K562 (cell line): ENCODE data around the gene TTLL11. TPM values are rescaled to one million over a fixed set of nuclear protein-coding genes. Genes with fewer than 3 reads are reported as not detected.

Source experiments
- ATAC-seq: fragments of 200-7000 bp; cut with Tn5 transposase; 3 replicates; pipeline ENCODE4 v1.9.1; 2020; ENCODE audit warnings: moderate library complexity
- BruUV-seq: library from RNA; stranded (reverse); fragments of 400-500 nt; replicated peaks from 2 replicates; lab custom pipeline; 2021; lab: Mats Ljungman, UMichigan
- CTCF ChIA-PET: fragments of 300-600 bp; formaldehyde crosslinking; extraction: SDS; loops from one replicate; lab custom pipeline; 2021; ENCODE audit warnings: low intra/inter-chr PET ratio; lab: Yijun Ruan, JAX
- POLR2A ChIA-PET: fragments of 300-600, 350-650 bp; sonication (Branson Sonifier 250); formaldehyde crosslinking; extraction: SDS; loops from one replicate; lab custom pipeline; 2021; ENCODE audit warnings: antibody characterized with exemption, inconsistent platforms; lab: Yijun Ruan, JAX
- DNase-seq, 4 experiments: peaks; one replicate each; pipeline versions ENCODE4 v3.0.0 to v3.0.0-alpha.2; 2011 to 2018; ENCODE audit warnings: low spot score in 3 of 4, mixed read lengths in 3 of 4; ENCODE audit errors: extremely low read depth in 1 of 4
- FAIRE-seq: peaks from 2 replicates; lab custom pipeline; 2011; peaks lifted over from hg19 to GRCh38; lab: Jason Lieb, UNC
- H2AFZ ChIP-seq: 2 replicates; pipeline ENCODE4 v1.6.0; 2011; ENCODE audit warnings: low read depth, low read length, control low read depth, inconsistent platforms
- H3K27ac ChIP-seq: fragments of 200-600 bp; 3 replicates; pipeline ENCODE4 v1.8.0; 2011; ENCODE audit warnings: low read depth, mild to moderate bottlenecking, control low read depth, inconsistent platforms, low read length, moderate library complexity, mixed read lengths; ENCODE audit errors: extremely low read depth
- H3K27me3 ChIP-seq, 2 experiments: fragments of 300-600 bp in 1 of 2; 2 replicates in 1 of 2; 3 replicates in 1 of 2; pipeline versions ENCODE4 v1.6.0 to v1.8.0; 2011; ENCODE audit warnings: inconsistent platforms in 2 of 2, low read length in 2 of 2, mild to moderate bottlenecking in 1 of 2, mixed read lengths in 1 of 2, moderate library complexity in 1 of 2; ENCODE audit not compliant: control insufficient read depth in 2 of 2, insufficient read depth in 2 of 2
- H3K36me3 ChIP-seq: fragments of 300-600 bp; 3 replicates; pipeline ENCODE4 v1.8.0; 2011; ENCODE audit warnings: mild to moderate bottlenecking, low read length, inconsistent platforms; ENCODE audit not compliant: control insufficient read depth, insufficient read depth
- H3K4me1 ChIP-seq, 2 experiments: fragments of 200-600 bp in 1 of 2; replicated peaks in 1 of 2; 2 replicates in 1 of 2; 3 replicates in 1 of 2; pipeline versions ENCODE4 v1.5.1 to v1.8.0; 2011; ENCODE audit warnings: inconsistent platforms in 2 of 2, low read length in 2 of 2, mild to moderate bottlenecking in 1 of 2, mixed read lengths in 1 of 2, moderate library complexity in 1 of 2; ENCODE audit not compliant: control insufficient read depth in 2 of 2, insufficient read depth in 2 of 2
- H3K4me2 ChIP-seq: 2 replicates; pipeline ENCODE4 v1.6.1; 2011; ENCODE audit warnings: low read length, control low read depth, inconsistent platforms, mixed read lengths; ENCODE audit not compliant: insufficient read depth
- H3K4me3 ChIP-seq: fragments of 200-600 bp; sonication (generic), shearing (Covaris generic); 2 replicates; pipeline ENCODE4 v1.5.1; 2016; ENCODE audit warnings: control low read depth, inconsistent platforms
- H3K79me2 ChIP-seq: fragments of 200-600 bp; 3 replicates; pipeline ENCODE4 v1.8.0; 2011; ENCODE audit warnings: low read length, inconsistent platforms; ENCODE audit not compliant: control insufficient read depth, insufficient read depth
- H3K9ac ChIP-seq, 2 experiments: 2 replicates each; pipeline versions ENCODE4 v1.6.0 to v1.6.1; 2011; ENCODE audit warnings: low read depth in 2 of 2, low read length in 2 of 2, control low read depth in 1 of 2, inconsistent platforms in 1 of 2, mild to moderate bottlenecking in 1 of 2, mixed read lengths in 1 of 2; ENCODE audit not compliant: insufficient read depth in 1 of 2
- H3K9me1 ChIP-seq: one replicate; pipeline ENCODE4 v1.6.0; 2011; ENCODE audit warnings: inconsistent platforms, mild to moderate bottlenecking, low read length, moderate library complexity; ENCODE audit not compliant: control insufficient read depth, insufficient read depth
- H3K9me3 ChIP-seq: replicated peaks from 2 replicates; pipeline ENCODE4 v1.5.1; 2011; ENCODE audit warnings: low read depth, low read length, inconsistent platforms; ENCODE audit not compliant: control insufficient read depth, insufficient read depth
- H4K20me1 ChIP-seq: replicated peaks from 2 replicates; pipeline ENCODE4 v1.6.1; 2011; ENCODE audit warnings: low read length, inconsistent platforms, mixed read lengths; ENCODE audit not compliant: control insufficient read depth, insufficient read depth
- ARID1B ChIP-seq: fragments of 450-650 bp; IDR thresholded peaks from 2 replicates; pipeline ENCODE4 v1.6.1; 2016; ENCODE audit warnings: antibody characterized with exemption, mild to moderate bottlenecking, inconsistent platforms
- CBFA2T3 ChIP-seq: fragments of 450-650 bp; IDR thresholded peaks from 2 replicates; pipeline ENCODE4 v1.6.1; 2017
- EZH2 ChIP-seq: IDR thresholded peaks from 2 replicates; pipeline ENCODE4 v1.6.1; 2012; ENCODE audit warnings: low read depth, mild to moderate bottlenecking, inconsistent platforms, low read length, borderline replicate concordance
- KAT2B ChIP-seq: IDR thresholded peaks from one replicate; pipeline ENCODE4 v1.6.1; 2012; ENCODE audit warnings: low read depth, mild to moderate bottlenecking, control low read depth, inconsistent platforms, low read length, moderate library complexity
- MEIS2 ChIP-seq: fragments of 450-650 bp; IDR thresholded peaks from 2 replicates; pipeline ENCODE4 v1.6.1; 2014; ENCODE audit warnings: mild to moderate bottlenecking; ENCODE audit not compliant: partially characterized antibody
- NELFE ChIP-seq: IDR thresholded peaks from 2 replicates; pipeline ENCODE4 v1.6.1; 2011; ENCODE audit warnings: mild to moderate bottlenecking; ENCODE audit not compliant: insufficient read depth, insufficient read length
- NR1H2 ChIP-seq: sonication (generic); formaldehyde crosslinking; IDR thresholded peaks from 2 replicates; pipeline ENCODE4 v1.4.0; 2020; ENCODE audit warnings: mild to moderate bottlenecking, missing genetic modification reagents
- PBX2 ChIP-seq, 2 experiments: IDR thresholded peaks in 1 of 2; conservative IDR thresholded peaks in 1 of 2; 2 replicates each; pipeline ENCODE4 v1.6.1; 2016; ENCODE audit warnings: low read depth in 2 of 2, mild to moderate bottlenecking in 1 of 2, missing compliant biosample characterization in 1 of 2, missing genetic modification characterization in 1 of 2, moderate library complexity in 1 of 2
- SP2 ChIP-seq: IDR thresholded peaks from 2 replicates; pipeline ENCODE4 v1.6.1; 2011; ENCODE audit warnings: mild to moderate bottlenecking, low read depth, low read length, moderate library complexity; ENCODE audit not compliant: poor library complexity, severe bottlenecking; ENCODE audit errors: extremely low read depth
- TSC22D4 ChIP-seq: fragments of 450-650 bp; IDR thresholded peaks from 2 replicates; pipeline ENCODE4 v1.6.1; 2016; ENCODE audit warnings: missing genetic modification characterization, missing biosample characterization, control low read depth
- ZHX1 ChIP-seq: fragments of 150-350 bp; conservative IDR thresholded peaks from 2 replicates; pipeline ENCODE4 v1.6.1; 2014; ENCODE audit warnings: low read length
- ZNF280A ChIP-seq: fragments of 450-650 bp; IDR thresholded peaks from 2 replicates; pipeline ENCODE4 v1.6.1; 2018; ENCODE audit warnings: mild to moderate bottlenecking, low read depth; ENCODE audit not compliant: partially characterized antibody
- ZNF41 ChIP-seq: fragments of 250-450 bp; sonication (Bioruptor Pico); conservative IDR thresholded peaks from 2 replicates; pipeline ENCODE4 v1.4.0; 2020; ENCODE audit warnings: mild to moderate bottlenecking
- WGBS: fragments of 100-300 bp; shearing (Covaris generic); methylation state at CpG from one replicate; pipeline ENCODE4 v1.1.6; 2016; ENCODE audit warnings: low coverage, mixed read lengths; ENCODE audit not compliant: insufficient coverage; ENCODE audit errors: missing lambda C conversion rate; 5-methylcytosine and 5-hydroxymethylcytosine counted together
- in situ Hi-C: fragments of 300-500 bp; cut with MboI; formaldehyde crosslinking; loops from 4 replicates; pipeline ENCODE4 v1.15.0; 2018; ENCODE audit warnings: inconsistent platforms, mixed read lengths
- intact Hi-C: fragments of 100-400 bp; cut with micrococcal nuclease; formaldehyde crosslinking; loops from 2 replicates; pipeline ENCODE4 v1.14.2; 2022
- polyA plus RNA-seq, 8 experiments: library from polyadenylated mRNA; depleted of rRNA in 4 of 8; stranded (reverse) in 5 of 8; unstranded in 3 of 8; fragments of >200 nt; fragmentation: Nextera tagmentation in 2 of 8; fragmentation: Illumina TruSeq in 1 of 8; extraction: Ambion mirVana in 2 of 8; extraction: Trizol in 1 of 8; gene quantifications; 2 replicates each; pipeline versions ENCODE4 v1.2.1 to v1.2.3, GENCODE V29; 2011 to 2014; ENCODE audit warnings: inconsistent platforms in 1 of 8, missing spikeins in 1 of 8
- total RNA-seq, 7 experiments: library from RNA; depleted of rRNA in 6 of 7; stranded (reverse); fragments of >200 nt in 6 of 7; fragmentation: Illumina TruSeq in 2 of 7; extraction: Trizol in 2 of 7; gene quantifications; 2 replicates each; pipeline versions ENCODE4 v1.2.1 to v1.2.3, GENCODE V29; 2011 to 2021; ENCODE audit warnings: low replicate concordance in 1 of 7

Gene TTLL11
- total and polyA plus RNA-seq, 9 of the 15 experiments (the other 6 are each of a cell fraction or from before 2014, with no cell fraction given) = 0.83 to 4.4 (median 2.7) TPM

- ChIA-PET CTCF (no interaction called here), POLR2A (interaction anchor here (0.6 to 1.0 kb wide), 4 partner anchors 9 to 1222 kb away, joined by 3 read pairs; no protein-coding TSS in a partner anchor)
- H2AFZ ChIP-seq = 0 out of 2 replicates have a peak overlapping the region, but pooled peaks have one; percentile 15
- in situ Hi-C loops (no loop called here), intact Hi-C loops (no loop called here)
- WGBS = 4% methylated on average over 12 of the region's 12 CpGs
- BruUV-seq = no TSS peak
- H3K4me3 ChIP-seq = no peak overlapping the region
- no peaks in the 10 kb centered on the region for H3K9me1 ChIP-seq
- H3K9ac ChIP-seq = no peak overlapping the region
- no peaks in the 10 kb centered on the region for H3K9me3 ChIP-seq
- H3K27me3 ChIP-seq = peaks cover 0 to 25% of the 10 kb centered on the region in 2 experiments; a peak in 3 of 5 replicates
- no peaks in the 10 kb centered on the region for H3K79me2 ChIP-seq
- H3K36me3 ChIP-seq = no peaks in the 10 kb centered on the region
- peak; percentile 11 to 63 (median 44) for DNase-seq
- no peaks in the 10 kb centered on the region; the same call in 1 of the 2 replicates for H4K20me1 ChIP-seq
- H3K27ac ChIP-seq = no peak overlapping the region; the same call in 2 of the 3 replicates
- no peak overlapping the region; the same call in 1 of the 2 replicates for H3K4me2 ChIP-seq
- H3K4me1 ChIP-seq = peaks cover 5 to 11% of the 10 kb centered on the region in 2 experiments; a peak in 4 of 5 replicates
- peak; percentile 65 for ATAC-seq
- FAIRE-seq = peak; percentile 23
- TF ChIP-seq ZHX1 (no peak), EZH2 (no peak), NELFE (no peak), ZNF280A (no peak), CBFA2T3 (peak; percentile 36; the same call in 1 of the 2 replicates), ZNF41 (CRISPR knock-in tag) (peak; percentile 71; the same call in 1 of the 2 replicates), ARID1B (peak; percentile 34; the same call in 1 of the 2 replicates), KAT2B (no peak), PBX2 (CRISPR knock-in tag; IDR thresholded peaks at IDR 0.05; ENCODE audit: low read depth) (no peak), PBX2 (tag; conservative IDR thresholded peaks at IDR 0.05; ENCODE audit: low read depth) (peak; percentile 89), SP2 (no peak), MEIS2 (peak; percentile 87), TSC22D4 (no peak), NR1H2 (CRISPR knock-in tag) (no peak)
These were observed 267.9 kb downstream of the TTLL11 start for GRCh38 chr9:121825031-121825691.
